Glomerular visceral epithelial cell (primary cell): ENCODE results near the gene HSF4.

Experiments used
- DNase-seq: peaks from one replicate; pipeline ENCODE4 v3.0.0-alpha.2; 2016; ENCODE audit errors: extremely low spot score

Gene HSF4

DNA sequence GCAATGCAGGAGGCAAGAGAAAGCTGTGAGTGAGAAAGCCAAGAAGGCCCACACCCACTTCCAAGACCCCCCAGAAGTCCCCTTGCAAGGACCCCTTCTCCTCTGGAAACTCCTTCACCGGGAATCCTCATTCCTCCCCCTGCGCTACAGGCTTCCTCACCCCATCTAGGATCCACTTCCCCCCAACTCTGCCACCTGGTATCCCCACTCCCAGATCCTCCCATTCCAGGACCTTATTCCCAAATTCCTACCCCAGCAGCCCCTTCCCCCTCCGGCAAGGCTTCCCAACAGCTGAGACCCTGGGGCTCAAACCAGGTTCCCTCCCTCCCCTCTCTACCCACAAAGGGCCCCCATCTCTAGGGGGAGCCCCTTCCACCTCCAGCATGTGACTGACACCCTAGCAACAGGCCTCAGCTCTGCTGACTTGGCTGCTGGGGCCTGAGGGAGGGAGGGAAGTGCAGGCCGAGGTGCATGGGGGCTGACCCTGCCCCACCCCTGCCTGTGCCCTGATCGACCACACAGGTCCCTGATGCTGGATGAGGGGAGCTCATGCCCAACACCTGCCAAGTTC, 2.1 kb downstream of the HSF4 start:
- no peak for DNase-seq

DNA sequence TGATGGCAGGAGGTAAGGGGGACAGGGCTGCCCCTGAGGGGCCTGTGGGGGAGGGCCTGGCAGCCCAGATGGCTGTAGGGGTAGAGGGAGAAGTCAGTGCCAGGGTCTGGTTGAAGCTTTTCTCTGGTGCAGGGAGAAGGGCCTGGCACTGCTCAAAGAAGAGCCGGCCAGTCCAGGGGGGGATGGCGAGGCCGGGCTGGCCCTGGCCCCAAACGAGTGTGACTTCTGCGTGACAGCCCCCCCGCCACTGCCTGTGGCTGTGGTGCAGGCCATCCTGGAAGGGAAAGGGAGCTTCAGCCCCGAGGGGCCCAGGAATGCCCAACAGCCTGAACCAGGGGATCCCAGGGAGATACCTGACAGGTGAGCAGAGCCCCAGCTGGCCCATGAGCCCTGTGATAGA, 3.0 kb downstream of the HSF4 start:
- no peak for DNase-seq

DNA sequence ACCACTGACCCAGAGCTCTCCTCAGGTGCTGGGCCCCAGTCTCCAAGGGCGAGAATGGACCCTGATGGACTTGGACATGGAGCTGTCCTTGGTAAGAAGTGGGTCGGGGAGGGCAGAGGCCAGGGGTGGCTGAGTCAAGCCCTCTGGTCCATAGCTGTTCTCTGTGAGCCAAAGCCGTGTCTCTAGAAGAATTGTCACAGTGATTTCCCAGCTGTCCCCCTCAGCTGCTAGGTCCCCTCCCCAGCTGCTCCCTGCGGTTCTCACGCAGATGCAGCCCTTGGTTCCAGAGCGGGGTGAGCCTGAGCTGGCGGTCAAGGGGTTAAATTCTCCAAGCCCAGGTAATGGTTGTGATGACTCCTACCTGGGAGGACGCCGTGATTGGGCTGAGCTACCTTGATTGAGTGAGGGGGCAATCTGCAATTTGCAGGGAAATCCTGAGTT, 4.5 kb downstream of the HSF4 start:
- DNase-seq, result no peak

DNA sequence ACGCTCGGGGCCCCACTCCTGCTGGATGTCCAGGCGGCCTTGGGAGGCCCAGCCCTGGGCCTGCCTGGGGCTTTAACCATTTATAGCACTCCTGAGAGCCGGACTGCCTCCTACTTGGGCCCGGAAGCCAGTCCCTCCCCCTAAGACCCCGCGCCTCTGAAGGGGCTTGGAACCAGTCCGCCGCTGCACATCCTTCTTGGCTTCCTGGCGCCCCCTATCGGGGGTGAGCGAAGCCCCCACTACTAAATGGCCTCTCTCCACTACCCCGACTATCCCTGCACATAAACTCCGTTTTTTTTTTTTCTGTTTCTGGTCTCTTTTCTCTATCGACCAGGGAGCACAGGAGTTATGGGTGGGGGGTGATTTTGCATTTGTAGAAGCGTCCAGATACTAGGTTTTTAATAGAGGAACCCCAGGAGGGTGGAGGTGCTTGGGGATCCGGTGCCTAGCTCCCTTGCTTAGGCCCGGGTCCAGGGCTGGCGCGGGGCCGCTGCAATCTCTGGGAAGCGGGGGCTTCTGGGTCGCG, 5.2 kb downstream of the HSF4 start:
- no peak for DNase-seq

DNA sequence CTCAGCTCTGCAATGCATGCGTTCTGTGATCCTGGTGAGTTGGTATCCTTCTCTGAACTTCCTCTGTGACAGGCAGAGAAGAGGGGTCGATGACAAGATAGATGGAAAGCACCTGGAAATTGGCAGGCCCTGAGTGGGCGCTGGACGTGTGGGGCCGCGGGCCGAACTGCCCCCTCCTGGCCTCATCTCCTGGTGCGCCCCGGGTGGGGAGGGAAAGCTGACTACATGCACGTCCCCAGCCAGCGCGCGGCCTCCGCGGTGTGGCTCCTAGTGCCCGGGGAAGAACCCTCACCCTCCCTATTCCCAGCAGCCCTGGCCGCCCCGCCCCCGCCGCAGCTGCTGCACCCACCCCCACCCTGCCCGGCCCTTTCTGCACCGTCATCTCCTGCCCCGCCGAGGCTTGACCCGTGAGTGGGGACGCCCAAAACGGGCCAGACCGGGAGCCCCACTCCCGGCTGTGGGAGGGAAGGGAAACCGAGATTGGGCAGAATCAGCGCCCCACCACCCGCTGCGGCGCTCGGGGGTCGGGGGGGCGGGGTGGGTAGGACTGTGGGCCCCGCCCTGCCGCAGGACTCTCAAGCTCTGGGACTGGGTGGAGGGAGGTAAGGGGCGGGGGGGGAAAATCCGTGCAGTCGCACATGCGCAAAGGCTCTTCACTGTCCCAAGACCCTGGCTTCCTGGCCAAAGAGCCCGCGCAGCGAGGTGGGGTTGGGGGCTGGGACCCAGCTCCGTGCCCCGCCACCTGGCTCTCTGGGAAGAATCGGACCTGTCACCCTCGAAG, 5.8 kb downstream of the HSF4 start, which contains the start of gene NOL3:
Gene NOL3, plus strand, starts transcription at position 371 of the 781 bp plus-strand sequence.
- DNase-seq, result peak; percentile 84

DNA sequence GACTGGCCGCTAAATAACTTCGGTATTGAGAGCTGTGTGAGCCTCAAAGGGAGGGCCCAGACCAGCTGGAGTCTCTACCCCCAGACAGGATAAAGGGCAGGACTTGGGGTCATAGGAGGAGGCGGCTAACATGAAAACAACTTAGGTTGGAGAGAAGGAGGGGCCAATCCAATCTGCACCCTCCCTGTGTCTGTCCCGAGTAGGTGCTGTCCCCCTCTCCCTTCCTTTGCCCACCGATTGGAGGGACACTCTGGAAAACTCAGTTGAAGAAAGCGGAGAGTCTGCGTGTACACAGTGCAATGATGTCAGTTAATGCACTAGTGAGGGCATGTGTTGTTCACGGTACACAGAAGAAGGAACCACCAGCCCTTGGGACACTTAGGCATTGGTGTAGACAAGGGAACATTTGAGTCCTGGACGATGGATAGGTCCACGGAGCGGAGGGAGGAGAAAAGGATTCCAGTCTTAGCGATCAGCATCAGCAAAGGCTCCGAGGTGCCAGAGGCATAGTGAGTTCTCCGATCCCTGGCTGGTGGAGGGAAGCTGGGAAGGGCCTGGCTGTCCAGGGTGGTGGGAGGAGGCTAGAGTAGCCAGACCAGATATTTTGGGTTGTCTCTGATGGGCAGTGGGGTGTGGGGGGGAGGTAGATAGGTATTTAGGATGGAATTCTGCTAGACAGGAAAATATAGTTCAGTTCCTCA, 6.6 kb downstream of the HSF4 start:
- DNase-seq, result no peak

DNA sequence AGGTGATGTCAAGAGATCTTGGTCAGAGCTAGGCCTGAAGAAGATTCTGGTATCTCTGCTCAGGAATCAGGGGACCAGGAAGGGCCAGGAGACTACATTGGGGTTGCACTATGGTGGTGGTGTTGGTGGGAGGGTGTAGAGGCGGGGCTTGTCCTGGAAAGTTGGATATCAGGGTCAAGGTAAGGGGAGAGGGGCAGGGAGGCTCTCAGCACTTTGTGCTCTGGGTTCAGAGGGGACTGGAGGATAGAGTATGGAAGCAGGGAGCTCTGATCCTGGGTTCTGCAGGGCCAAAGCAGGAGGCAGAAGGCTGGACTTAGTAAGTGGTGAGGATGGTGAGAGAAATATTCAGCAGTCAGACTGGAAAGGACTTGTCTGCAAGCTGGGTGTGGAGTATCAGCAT, 8.8 kb downstream of the HSF4 start:
- DNase-seq, result no peak

DNA sequence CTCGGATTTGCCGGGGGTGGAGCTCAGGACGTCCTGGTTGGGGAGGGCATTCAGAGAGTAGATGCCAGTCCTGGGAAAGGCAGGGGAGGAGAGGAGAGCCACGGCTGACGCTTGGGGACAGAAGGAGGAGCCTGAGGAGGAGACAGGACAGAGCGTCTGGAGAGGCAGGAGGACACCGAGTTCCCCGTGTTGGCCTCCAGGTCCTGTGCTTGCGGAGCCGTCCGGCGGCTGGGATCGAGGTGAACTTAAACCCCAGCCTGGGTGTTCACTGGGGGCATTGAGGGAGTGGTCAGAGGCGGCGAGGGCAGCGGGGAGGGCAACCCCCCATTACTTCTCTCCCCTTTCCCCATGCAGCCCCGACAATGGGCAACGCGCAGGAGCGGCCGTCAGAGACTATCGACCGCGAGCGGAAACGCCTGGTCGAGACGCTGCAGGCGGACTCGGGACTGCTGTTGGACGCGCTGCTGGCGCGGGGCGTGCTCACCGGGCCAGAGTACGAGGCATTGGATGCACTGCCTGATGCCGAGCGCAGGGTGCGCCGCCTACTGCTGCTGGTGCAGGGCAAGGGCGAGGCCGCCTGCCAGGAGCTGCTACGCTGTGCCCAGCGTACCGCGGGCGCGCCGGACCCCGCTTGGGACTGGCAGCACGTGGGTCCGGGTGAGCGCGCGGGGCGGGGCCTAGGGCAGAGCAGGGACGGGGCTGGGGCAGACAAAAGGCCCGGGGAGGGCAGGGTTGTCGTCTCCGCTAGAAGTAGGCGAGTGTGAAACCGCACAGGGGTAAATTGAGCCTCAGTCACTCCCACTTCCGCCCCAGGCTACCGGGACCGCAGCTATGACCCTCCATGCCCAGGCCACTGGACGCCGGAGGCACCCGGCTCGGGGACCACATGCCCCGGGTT, 9.5 kb downstream of the HSF4 start:
- peak; percentile 87 for DNase-seq

DNA sequence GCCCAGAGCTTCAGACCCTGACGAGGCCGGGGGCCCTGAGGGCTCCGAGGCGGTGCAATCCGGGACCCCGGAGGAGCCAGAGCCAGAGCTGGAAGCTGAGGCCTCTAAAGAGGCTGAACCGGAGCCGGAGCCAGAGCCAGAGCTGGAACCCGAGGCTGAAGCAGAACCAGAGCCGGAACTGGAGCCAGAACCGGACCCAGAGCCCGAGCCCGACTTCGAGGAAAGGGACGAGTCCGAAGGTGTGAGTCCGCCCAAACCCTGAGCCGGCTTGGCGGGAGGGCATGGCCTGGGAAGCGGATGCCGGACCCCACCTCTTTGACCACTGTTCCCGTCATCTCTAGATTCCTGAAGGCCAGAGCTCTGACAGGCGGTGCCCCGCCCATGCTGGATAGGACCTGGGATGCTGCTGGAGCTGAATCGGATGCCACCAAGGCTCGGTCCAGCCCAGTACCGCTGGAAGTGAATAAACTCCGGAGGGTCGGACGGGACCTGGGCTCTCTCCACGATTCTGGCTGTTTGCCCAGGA, 10.2 kb downstream of the HSF4 start:
- DNase-seq, result no peak

DNA sequence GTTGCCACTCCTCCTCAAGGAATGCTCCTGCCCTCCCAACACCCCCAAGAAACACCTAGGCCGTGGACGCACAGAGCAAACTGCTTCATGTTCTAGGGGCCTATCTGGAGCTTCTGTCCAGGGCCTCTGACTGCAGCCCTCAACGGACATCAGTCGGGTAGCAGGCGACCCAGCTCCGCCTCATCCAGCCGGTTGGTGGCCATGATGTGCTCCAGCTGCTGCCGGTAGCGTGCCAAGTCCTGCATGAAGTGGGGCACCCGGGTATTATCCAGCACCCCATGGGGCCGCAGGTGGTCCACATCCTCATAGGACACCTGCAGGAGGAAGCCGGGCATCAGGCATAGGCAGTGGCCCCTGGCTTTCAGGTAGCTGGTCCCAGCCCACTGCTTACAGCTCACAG, 12.1 kb downstream of the HSF4 start:
- DNase-seq, result no peak

DNA sequence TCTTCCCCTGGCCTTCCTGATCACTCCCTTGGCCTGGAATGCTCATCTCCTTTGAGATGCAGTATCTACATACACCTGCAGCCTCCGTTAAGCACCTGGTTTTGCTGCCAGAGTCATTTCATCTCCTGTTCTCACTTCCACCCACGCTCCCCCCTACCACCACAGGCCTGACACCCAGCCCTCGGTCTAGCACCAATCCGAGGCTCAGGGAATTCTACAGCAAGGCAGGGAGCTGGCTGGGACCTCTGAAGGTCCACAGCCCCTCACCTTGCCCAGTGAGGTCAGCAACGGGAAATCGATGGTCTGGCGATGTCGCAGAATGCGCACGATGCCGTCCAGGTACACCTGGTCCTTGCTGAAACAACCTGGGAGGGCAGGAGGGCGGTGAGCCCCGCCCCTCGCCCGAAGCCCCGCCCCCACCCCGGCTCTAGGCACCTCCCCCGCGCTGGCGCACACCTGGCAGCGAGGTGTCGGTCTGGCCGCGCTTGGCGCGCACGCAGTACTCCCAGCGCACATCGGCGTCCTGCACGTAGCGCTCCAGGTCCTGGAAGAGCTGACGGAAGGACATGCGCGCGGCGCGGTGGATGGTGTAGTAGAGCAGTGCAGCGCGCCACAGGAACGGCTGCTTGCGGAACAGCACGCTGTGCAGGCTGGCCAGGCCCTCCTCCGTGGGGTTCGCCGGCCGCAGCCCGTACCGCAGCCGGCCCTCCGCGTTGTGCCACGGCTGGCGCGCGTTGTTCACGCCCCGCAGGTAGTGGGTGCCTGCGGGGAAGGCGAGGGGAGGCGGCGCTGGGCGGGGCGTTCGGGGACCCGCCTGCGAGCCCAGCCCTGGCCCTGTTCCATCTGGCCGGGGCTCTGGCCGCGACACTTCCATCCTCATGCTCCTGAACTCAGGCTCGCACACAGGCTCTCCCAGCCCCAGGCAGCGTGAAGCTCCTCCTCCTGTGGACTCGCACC, 13.5 kb downstream of the HSF4 start:
- DNase-seq, result no peak

DNA sequence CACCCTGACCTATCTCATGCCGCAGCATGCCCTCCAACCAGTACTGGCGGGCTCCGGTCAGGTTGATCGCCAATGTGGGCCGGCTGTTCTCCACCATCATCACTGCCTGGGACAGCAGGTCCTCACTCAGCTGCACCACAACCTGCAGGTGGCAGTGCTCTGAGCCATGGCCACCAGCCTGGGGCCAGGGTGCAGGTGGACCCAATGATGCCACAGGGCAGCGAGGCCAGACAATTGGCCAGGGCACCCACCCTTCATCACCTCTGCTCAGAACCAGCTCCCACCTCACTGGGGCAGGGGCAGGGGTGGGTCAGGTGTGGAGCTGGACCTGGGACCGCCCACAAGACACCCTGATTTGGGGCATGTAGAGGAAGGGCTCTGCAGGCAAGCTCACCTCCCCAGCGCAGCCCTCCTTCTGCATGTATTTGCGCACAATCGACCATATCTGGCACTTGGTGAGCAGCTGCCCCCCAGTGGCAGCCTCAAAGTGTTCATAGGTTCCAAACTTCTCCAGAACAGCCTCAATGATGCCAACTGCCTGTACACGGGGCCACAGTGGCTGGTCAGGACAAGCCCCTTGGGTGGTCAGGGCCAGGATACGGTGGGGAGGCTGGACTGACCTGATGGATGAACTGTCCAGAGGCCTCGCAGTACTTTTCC, 15.0 kb downstream of the HSF4 start:
- no peak for DNase-seq

DNA sequence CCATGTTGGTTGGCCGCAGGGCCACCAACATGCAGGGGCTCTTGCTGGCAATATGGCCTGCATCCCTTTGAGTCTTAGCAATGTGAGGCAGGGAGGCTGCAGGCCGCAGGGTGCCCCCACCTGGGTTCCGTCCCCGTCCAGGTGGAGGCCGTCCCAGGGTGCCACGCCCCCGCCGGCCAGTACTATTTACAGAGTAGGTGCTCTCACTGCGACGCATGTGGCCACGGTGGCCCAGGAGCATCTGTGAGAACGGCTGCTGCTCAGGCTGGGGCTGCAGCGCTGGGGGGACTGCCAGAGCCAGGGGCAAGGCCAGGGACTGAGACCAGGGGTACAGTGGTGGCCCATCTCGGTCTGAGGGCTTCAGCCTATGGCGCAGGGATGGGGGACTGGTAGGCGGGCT, 15.6 kb downstream of the HSF4 start:
- no peak for DNase-seq

DNA sequence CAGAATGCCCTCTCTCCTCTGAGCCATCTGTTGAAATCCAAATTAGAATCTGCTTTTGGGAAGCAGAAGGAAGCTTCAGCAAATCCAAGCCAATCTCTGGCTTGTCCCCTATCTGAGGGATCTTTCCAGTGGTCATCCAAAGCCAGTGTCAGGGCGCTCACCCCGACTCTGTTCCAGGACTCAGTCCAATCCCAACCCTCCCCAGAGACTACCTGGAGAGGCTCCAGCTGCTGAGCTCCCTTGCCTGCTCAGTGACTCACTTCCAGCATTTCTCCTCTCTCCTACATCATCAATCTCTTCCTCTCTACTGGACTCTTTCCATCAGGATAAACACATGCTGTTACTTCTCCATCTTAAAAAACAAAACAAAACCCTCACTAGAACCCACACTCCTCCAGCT, 16.8 kb downstream of the HSF4 start:
- peak; percentile 24 for DNase-seq

DNA sequence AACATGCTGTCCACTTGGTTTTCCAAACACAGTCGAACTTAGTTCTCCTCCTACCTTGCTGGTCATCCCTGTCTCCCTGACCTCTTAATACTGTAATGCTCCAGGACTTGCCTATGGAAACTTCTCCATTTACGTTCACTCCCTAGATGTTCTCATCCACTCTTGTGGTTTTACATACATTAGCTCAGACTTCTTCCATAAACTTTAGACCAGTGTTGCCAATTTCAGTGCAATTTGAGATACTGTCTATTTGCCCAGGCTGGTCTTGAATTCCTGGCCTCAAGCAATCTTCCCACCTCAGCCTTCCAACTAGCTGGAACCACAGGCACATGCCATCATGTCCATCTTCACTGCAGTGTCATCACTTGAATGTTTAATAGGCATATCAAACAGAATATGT, 17.7 kb downstream of the HSF4 start:
- no peak for DNase-seq

DNA sequence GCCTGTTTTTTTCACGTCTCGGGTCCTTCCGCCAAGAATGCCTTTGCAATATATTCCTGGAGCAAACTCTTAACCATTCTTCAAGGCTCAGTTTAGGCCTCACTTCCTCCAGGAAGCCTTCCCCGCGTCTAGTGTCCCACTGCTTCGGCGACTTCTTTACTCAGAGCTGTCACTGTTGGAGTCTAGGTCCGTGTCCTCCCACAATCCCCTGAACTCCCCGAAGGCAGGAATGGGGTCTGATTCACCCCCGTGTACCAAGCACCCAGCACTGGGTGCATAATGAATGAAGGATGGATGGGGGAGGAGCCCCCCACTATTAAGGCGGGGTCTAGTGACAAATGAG, 18.7 kb downstream of the HSF4 start:
- DNase-seq, result no peak

DNA sequence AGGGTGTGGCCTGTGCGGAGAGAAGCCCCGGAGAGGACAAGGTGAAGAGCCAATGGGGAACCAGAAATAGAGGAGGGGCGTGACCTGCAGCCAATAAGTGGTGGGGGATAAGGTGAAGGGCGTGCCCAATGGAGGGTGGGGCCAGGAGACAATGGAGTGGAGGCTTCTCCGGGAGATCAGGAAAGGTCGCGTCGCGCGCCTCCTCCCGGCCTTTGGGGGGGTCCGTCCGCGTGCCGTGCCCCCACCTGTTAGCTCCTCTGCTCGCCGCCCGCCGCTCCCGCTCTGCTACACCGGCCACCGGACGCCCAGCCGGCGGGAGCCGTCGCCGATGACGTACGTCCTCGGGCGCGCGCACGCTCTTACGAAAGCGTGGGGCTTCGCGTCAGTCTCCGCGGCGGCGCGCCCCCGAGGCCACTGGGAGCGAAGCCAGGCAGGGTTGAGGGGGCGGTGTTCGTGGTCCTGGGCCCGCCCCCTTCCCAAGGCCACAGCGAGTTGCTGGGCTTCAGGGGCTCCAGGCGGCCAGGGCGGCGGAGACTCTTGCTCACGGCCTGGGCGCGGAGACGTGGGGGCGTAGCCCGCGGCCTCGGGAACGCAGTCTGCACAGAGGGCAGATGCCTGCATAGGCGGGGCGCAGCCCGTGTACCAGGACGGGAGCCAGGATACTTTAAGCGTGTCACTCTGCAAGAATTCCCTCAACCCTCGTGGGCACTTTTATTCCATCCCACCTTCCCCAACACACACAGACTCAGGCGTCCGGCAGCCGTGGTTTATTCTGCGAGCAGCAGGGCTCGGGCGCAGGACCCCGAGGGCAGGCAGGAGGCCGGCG, 19.3 kb downstream of the HSF4 start, which contains the start of gene MATCAP1:
Gene MATCAP1, minus strand, starts transcription at position 337 of the 826 bp plus-strand sequence. CDS start 3,353 bp downstream, outside the sequence.
- DNase-seq, result peak; percentile 95

DNA sequence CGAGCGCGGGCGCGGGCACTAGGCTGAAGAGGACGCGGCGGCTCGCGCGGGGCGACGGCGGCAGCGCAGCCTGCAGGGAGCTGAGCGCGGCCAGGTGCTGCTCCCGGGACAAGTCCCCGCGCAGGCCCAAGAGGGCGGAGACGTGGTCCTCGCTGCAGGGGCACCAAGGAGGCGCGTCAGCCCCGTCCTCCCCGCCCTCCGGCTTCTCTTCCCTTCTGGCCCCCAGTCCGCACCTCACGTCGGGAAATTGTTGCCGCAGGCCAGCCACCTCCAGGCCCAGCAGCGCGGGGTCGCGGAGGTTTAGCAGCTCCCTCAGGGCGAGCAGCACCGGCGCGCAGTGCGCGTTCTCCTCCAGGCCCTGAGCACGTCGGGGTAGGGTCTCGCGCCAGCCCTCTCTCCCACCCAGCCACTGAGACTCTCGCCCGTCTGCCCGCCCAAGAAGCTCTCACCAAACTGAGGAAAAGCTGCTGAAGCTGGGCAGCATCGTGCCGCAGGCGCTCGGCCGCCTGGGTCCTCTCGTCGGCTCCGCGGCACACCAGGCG, 20.0 kb downstream of the HSF4 start:
- no peak for DNase-seq
